K562 (cell line): ENCODE results near the gene PDE4D.

Experiments
- ATF3 ChIP-seq, 2 experiments: fragments of 450-650 bp in 1 of 2; sonication (generic) in 1 of 2; formaldehyde crosslinking in 1 of 2; IDR thresholded peaks in 1 of 2; conservative IDR thresholded peaks in 1 of 2; 2 replicates each; pipeline versions ENCODE4 v1.6.1 to v1.8.1; 2016 to 2023; ENCODE audit warnings: mild to moderate bottlenecking in 2 of 2, moderate library complexity in 2 of 2, inconsistent platforms in 1 of 2, missing genetic modification reagents in 1 of 2
- CBX1 ChIP-seq: sonication (generic); IDR thresholded peaks from 2 replicates; pipeline ENCODE4 v1.6.1; 2016; ENCODE audit warnings: antibody characterized with exemption, low read depth, mild to moderate bottlenecking
- PATZ1 ChIP-seq: fragments of 250-450 bp; sonication (Bioruptor Pico); IDR thresholded peaks from 2 replicates; pipeline ENCODE4 v1.5.0; 2020; ENCODE audit warnings: mild to moderate bottlenecking, borderline replicate concordance
- POLR2A ChIP-seq: fragments of 450-650 bp; conservative IDR thresholded peaks from 2 replicates; pipeline ENCODE4 v1.6.1; 2016
- PTRF ChIP-seq: fragments of 450-650 bp; IDR thresholded peaks from 2 replicates; pipeline ENCODE4 v1.6.1; 2016; ENCODE audit warnings: mild to moderate bottlenecking, missing genetic modification characterization, missing compliant biosample characterization
- RAD21 ChIP-seq, 2 experiments: fragments of 250-450 bp in 1 of 2; fragments of 450-650 bp in 1 of 2; sonication (Bioruptor Pico) in 1 of 2; formaldehyde crosslinking in 1 of 2; IDR thresholded peaks in 1 of 2; conservative IDR thresholded peaks in 1 of 2; 2 replicates each; pipeline versions ENCODE4 v1.4.0 to v1.8.0; 2020 to 2022; ENCODE audit warnings: mild to moderate bottlenecking in 2 of 2, moderate library complexity in 1 of 2
- RBBP5 ChIP-seq: fragments of 200-600 bp; sonication (generic); IDR thresholded peaks from 2 replicates; pipeline ENCODE4 v1.6.1; 2012; ENCODE audit warnings: borderline replicate concordance, mild to moderate bottlenecking, low read length, control low read depth, inconsistent platforms; ENCODE audit not compliant: insufficient read depth, poor library complexity, severe bottlenecking
- RERE ChIP-seq: sonication (generic); formaldehyde crosslinking; IDR thresholded peaks from 2 replicates; pipeline ENCODE4 v1.8.0; 2023; ENCODE audit warnings: missing genetic modification reagents, mild to moderate bottlenecking, borderline replicate concordance
- STAT6 ChIP-seq: sonication (generic); formaldehyde crosslinking; IDR thresholded peaks from 2 replicates; pipeline ENCODE4 v1.8.1; 2023; ENCODE audit warnings: mild to moderate bottlenecking, missing genetic modification reagents

- TF ChIP-seq ATF3 (IDR thresholded peaks at IDR 0.05) (no peak), ATF3 (CRISPR knock-in tag; conservative IDR thresholded peaks at IDR 0.05) (no peak), STAT6 (no peak), RAD21 (CRISPR knock-in tag; conservative IDR thresholded peaks at IDR 0.05 in 1 of 2, IDR thresholded peaks at IDR 0.05 in 1 of 2) (no peak), PTRF (tag) (no peak), CBX1 (no peak), PATZ1 (CRISPR knock-in tag) (no peak), RERE (CRISPR knock-in tag) (no peak), RBBP5 (no peak), POLR2A (no peak)
Observed at GRCh38 chr5:59537961-59538749, 355.4 kb downstream of the PDE4D start.
